ENCODE data around the gene PLSCR2.
"Not testable (repeated sequence)": the region's sequence is repeated elsewhere in the genome, so short reads cannot be mapped to it uniquely, and the experiment has no call there.

PLSCR2 gene

DNA sequence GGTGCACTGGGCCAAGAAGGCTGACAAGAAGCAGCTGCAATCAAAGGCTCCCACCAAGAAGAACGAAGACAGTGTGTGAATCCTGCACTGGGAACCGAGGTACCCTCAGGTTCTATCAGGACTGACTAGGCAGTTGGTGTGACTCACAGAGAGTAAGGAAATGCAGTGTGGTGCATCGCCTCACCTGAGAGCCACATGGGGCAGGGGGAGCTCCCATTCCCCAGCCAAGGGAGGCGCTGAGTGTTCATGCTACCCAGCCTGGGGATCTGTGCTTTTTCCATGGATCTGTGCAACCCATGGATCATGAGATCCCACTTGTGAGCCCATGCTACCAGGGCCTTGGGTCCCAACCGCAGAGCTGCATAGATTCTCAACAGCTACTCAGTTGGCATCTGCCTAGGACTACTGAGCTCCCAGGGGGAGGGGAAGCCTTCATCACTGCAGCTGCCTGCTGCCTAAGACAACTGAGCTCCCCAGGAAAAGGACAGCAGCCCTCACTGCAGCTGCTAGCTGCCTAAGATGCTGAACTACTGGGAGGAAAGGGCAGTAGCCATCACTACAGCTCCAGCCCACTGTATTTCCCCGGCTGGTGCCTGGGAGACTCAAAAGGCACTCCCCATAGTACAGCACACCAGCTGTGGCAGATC, 6.9 kb upstream of the PLSCR2 start:
- DNase-seq = no peak

DNA sequence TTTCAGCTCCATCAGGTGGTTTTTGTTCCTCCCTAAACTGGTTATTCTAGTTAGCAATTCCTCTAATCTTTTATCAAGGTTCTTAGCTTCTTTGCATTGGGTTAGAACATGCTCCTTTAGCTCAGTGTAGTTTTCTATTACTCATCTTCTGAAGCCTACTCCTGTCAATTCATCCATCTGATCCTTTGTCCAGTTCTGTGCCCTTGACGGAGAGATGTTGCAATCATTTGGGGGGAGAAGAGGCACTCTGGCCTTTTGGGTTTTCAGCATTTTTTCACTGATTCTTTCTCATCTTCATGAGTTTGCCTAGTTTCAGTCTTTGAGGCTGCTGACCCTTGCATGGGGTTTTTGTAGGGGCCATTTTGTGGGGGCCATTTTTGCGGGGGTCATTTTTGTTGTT, 5.6 kb upstream of the PLSCR2 start:
- not testable (repeated sequence) for DNase-seq

DNA sequence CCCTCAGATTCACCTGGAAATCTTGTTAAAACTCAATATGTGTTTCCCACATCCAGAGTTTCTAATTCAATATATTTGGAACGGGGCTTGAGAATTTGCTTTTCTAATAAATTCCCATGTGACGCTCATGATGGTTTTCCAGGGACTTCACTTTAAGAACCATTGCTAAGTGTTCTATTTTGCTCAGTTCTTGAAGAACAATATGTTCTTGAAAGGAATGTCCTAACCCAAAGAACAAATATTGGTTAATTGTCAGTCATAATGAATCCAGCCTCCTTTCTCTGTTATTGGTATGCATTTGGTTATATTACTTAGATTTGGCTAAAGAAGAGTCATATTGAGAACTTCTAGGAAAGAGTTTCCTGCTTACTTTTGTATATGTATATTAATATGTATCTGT, 4.4 kb upstream of the PLSCR2 start:
- DNase-seq = no peak

DNA sequence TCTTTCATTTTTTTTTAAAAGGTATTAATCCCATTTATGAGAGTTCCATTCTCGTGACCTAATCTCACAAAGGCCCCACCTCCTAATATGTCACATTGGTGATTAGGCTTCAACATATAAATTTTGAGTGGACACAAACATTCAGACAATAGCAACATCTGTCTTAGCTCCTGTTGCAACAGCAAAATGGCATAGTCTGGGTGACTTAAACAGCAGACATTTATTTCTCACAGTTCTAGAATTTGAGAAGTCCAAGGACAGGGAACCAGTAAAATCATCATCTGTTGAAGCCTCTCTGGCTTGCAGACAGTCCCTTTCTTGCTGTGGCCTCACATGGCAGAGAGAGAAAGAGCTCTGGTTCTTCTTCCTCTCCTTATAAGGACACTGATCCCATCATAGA, 3.2 kb upstream of the PLSCR2 start:
- DNase-seq = no peak

DNA sequence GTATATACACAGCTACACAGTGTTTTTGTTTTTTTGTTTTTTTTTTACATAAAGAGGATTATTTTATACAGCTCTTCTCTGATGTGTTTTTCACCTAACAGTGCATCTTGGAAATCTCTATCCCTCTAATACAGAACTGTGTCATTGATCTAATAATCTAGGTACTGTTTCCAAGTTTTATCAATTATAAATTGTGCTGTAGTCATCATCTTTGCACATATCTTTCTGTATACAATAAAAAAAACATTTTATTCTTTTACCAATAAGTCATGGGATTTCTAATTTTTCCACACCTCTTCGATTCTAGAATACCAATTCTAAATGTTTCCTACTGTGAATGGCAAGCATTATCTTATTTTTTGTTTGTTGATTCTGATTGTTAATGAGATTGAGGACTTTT, 1.7 kb upstream of the PLSCR2 start:
- DNase-seq = no peak

DNA sequence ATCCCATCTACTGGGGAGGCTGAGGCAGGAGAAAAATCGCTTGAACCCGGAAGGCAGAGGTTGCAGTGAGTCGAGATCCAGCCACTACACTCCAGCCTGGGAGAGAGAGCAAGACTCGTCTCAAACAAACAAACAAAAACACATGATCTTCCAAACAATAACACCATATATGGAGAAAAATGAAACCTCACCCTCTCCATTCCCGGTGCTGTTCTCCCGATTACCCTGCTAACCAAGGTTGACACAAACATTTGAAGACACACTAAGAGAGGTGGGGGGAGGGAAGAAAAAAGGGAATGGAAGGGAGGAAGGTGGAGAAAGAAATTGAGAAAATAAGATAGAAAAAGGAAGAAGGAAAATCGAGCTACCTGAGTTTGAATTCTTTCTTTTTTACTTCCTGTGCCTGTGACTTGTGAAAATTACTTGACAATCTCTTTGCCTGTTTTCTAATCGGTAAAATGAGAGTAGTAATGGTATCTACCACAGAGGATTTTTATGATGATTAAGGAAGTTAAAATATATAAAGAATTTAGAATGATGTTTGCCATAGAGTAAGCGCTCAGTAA, 1.1 kb upstream of the PLSCR2 start:
- no peak for DNase-seq

DNA sequence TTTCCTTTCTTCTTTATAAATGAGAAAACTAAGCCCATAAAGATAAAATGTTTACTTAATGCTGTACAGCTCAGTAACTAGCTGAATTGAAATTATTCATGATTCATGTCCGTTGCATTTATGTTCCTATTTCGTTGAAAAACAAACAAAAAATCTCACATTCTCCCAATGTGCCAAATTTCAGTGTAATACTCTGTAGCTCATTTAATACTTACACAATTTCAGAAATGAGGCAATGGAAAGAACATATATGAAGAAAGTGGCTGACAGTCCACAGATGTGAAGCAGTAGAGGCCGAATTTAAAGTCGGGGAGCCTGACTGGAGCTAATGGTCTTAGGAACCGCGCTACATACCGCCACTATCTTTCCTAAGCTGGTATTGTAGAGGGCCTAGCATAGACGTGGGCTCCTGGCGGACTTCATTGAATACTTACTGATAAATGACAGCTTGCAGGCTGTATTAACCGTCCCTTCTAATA, 651 bp downstream of the PLSCR2 start:
- no peak for DNase-seq

DNA sequence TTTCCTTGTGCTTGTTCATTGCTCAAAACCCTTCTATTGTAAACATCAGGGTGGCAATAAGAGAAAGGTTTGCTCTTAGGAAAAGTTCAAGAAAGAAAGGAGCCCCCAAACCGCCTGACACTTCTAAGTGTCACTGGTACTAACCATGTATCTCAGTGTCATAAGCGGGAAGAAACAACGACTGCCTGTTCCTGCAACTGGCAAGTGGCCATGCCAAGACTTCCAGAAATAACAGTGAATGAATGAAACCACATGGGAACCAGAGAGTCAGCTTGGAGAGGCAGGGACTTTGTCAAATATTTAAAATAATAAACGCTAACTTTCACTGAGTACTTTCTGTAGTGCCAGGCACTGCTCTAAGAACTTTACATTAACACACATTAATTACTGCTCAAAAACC, 1.1 kb downstream of the PLSCR2 start:
- DNase-seq = no peak

DNA sequence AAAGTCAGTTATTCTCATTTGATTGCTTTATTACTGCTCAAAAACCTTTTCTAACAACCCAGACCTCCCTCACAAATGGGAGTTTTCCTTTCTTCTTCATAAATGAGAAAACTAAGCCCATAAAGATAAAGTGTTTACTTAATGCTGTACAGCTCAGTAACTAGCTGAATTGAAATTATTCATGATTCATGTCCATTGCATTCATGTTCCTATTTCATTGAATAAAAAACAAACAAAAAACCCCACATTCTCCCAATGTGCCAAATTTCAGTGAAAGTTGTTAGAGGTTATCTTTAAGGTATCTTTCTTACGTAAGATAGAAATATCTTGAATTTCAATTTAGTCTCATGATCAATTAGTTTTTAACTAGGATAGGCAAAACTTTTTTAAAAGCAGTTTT, 2.8 kb downstream of the PLSCR2 start:
- no peak for DNase-seq

DNA sequence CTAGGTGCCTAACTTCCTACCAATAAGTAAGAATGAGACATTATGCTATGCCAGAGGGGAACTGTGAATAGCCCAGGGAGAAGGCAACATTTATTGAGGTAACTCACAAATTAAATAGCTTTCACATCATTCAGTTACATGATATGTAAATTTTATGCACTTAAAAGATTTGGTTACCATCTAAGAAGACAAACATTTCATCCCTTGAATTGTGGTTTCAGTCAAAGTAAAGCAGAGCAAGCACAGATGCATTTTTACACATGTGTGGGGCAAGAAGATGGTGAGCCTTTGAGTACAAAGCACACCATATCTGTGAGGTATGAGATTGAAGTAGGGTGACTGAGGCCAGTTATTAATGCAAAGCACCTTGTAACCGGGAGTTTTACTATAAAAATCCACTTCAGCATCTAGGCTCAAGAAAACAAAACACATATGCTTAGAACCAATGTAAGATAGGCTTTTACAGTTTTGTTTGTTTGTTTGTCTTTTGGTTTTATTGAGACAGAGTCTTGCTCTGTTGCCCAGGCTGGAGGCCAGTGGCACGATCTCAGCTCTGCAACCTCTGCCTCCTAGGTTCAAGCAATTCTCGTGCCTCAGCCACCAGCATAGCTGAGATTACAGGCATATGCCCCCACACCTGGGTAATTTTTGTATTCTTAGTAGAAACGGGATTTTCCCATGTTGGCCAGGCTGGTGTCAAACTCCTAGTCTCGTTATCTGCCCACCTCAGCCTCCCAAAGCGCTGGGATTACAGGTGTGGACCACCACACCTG, 3.5 kb downstream of the PLSCR2 start:
- DNase-seq = no peak

DNA sequence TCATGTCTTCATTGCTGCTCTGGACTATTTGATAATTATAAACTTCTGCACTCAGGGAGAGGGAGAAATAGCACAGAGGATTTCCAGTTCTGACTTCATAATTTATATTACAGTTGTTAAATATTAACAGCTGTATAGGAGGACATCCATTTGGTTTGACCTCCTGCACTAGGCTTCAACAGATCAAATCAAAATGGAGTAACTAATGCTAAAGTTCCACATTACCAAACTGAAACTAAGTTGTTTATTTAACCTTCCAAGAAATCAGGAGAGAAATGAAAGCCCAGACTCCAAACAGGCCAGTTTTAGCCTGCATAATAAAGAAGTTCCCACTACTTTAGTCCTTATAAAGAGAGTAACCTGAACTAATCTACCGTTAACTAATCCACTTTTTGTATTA, 4.6 kb downstream of the PLSCR2 start:
- no peak for DNase-seq

DNA sequence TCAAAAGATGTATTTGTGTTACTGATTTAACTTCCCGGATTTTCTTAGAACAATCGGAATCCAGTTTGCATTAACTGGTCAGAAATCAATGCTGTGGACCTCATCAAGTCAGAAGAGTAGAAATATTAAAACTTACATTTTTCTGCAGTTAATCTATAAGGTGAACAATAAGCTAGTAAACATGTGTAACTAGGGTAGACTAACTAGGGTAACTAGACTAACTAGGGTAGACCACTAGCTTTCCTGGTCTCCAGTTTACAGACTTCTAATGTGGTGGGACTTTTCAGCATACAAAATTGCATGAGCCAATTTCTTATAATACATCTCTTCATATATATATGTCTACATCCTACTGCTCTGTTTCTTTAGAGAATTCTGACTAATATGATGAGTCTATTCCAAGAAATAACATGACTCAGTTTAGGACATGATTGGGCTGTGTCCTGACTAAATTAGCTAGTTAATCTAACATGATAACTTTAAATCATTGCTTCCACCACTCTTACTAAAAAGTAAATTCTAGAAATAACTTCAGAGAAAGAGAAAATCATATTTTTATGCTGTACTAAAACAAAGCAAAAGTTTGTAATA, 5.3 kb downstream of the PLSCR2 start:
- DNase-seq = no peak

DNA sequence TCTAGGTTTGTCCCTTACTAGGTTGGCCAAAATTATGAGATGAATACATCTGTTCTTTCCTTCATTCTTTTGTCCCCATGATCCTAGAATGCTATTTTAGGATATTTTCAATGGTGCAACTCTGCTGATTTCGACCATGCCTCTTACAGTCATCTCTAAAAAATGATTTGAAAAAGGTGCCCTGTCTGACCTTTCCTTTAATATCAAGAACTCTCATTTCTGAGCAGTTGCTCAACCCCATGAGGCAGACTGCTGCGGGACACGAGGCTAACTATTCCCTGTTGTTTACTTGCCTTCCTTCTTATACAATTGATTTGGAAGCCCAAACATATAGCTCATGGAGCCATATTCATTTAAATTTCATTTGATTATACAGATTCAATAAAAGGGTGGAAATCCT, 14.6 kb downstream of the PLSCR2 start:
- DNase-seq = no peak

DNA sequence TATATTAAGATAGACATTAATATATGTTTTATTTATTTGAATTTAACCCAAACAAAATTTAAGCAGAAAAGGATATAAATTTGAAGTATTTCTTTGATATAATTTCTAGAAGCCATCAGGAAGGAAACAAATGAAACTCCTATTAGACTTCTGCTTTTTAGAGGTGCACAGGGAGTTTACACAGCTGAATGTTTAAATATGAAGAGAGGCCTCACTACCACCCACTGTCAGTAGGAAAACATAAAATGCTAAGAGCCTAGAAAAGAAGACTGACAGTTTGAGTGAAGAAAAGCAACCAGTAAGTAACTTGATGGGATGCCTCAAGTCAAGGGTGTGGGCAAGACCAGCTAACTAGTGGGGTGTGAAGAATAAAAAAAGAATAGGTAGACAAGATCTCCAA, 19.7 kb downstream of the PLSCR2 start:
- DNase-seq = no peak

DNA sequence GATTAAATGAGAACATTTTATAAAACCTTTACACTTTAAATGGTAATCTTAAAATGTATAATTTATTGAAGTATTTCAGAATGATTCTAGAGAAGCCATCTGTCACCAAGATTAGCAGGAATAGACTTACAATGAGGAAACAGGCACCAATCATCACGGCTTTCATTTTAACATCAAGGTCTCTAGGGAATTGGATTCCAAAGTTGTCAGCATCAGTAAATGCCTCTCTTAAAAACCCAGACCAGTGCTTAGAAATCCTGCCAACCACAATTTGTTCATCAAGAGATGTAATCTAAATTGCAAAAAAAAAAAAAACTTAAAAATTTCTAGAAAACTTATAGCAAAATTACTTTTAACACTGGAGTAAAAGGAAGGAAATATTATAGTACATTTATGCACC, 20.3 kb downstream of the PLSCR2 start:
- no peak for DNase-seq

DNA sequence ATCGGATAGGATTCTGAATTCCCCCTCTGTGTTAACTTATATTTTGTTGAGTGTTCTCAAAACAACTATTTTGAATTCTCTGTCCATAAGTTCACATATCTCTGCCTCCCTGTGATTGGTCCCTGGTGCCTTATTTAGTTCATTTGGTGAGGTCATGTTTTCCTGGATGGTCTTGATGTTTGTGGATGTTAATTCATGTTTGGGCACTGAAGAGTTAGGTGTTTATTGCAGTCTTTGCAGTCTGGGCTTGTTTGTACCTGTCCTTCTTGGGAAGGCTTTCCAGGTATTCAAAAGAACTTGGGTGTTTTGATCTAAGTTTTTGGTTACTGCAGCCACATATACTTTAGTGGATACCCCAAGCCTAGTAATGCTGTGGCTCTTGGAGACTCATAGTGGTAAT, 23.3 kb downstream of the PLSCR2 start:
- DNase-seq = no peak

DNA sequence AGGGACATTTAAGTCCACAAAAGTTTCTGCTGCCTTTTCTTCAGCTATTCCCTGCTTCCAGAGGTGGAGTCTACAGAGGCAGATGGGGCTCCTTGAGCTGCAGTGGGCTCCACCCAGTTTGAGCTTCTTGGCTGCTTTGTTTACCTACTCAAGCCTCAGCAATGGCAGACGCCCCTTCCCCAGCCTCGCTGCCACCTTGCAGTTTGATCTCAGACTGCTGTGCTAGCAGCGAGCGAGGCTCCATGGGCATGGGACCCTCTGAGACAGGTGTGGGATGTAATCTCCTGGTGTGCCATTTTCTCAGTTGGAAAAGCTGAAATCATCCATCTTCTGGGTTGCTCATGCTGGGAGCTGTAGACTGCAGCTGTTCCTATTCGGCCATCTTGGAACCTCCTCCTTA, 29.1 kb downstream of the PLSCR2 start:
- DNase-seq = not testable (repeated sequence)

DNA sequence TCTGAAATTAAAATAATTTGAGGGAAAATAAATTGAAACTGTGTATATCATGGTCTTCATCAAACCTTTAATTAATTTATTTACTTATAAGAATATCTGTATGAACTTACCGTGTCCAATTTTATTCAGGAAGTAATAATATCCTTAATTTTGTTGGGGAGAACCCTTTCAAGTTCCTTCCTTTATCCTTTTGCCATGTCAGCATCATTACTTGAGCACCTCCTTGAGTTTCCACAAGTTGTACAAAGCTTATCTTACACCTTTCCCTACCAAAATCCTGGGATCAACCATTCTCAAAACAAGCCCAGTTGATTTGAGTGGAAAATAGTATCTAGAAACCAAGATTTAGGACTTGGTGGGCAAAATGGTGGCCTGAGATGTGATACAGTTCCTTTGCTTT, 37.3 kb downstream of the PLSCR2 start:
- DNase-seq = no peak

DNA sequence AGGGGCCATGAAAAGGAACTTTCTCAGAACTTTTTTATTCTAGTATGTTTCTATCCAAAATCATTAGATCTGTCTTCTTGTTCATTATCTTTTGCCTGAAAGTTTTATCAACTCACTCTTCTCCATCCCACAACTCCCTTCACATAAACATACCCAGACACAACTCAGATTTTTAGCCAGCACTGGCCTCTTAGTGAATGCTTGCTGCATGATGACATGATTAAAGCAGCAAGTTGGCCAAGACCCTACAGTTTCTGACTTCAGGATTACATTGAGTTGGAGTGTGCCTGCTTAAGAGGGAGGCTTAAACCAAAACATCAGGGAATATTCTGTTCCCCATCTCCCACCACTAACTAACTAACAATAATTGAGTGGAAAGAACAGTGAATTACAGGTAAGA, 38.1 kb downstream of the PLSCR2 start:
- no peak for DNase-seq

DNA sequence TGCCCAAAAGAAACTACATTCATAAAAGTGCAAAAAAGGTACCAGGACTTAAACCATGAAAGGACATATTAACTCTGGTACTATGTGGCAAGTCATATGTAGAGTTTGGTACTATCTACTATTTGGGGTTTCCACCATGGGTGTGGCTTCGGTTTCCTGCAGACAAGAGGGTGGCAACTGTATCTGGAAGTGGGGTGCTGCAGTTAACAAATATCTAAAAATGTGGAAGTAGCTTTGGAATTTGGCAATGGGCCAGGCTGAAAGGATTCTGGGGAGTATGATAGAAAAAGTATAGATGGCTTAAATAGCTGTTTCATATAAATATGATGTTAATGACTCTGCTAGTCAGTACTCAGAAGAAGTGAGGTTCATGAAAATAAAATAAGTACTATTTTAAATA, 44.0 kb downstream of the PLSCR2 start:
- no peak for DNase-seq

DNA sequence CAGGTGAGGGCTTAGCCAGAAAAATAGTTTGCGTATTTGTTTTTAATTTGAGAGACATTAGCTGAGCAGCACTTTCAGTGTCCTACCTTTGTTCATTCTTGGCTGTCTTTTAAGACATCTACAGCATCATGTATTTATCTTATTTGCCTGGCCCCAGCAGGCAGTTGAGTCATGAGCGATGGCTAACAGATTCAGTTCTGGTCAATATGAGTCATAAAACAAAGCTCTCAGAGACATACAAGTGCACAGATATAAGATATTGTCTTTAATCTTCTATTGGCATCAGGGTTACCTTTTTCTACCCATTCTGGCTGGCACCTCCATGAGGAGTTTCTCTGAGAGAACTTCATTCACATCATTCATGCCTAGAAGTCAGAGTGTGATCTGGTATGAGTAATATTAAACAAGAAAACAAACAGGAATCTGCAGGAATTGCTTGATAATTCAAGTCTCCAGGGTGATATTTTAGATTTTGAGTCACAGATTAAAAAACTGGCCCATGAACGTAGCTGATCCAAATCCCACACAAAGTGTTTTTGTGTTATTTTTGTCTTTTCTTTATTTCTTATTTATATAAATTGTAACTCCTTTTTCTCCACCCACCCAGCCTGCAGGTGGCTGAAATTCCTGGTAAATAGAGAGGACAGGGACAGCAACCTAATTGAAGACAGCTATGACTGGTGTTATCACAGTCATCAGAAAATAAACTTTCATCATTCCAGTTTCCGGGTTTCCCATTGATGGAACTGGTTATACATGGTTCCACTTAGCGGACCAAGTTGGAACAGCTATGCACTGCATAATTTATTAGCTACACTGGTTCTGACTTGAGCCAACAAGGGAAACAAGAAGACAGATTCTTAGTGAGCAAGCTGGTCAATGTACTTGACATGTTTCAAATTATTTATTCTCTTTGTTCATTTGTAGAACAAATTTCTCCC, 47.3 kb downstream of the PLSCR2 start:
- no peak for DNase-seq

DNA sequence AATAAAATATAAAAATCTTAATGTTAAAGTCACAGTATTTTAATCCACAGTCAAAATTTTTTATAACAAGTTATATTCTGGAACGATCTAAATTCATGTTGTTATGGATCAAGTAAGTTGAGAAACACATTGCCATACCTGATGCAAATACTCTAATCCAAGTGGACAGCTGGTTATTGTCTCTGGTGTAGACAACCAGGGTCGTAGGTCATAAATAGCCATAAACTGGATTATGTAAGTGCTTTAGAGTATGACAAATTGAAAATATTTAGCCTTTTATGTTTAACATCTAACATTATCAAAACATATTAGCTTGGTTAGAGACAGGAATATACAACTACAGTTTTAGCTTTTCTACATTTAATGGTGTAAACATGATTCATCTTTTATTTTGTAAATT, 53.0 kb downstream of the PLSCR2 start:
- no peak for DNase-seq

DNA sequence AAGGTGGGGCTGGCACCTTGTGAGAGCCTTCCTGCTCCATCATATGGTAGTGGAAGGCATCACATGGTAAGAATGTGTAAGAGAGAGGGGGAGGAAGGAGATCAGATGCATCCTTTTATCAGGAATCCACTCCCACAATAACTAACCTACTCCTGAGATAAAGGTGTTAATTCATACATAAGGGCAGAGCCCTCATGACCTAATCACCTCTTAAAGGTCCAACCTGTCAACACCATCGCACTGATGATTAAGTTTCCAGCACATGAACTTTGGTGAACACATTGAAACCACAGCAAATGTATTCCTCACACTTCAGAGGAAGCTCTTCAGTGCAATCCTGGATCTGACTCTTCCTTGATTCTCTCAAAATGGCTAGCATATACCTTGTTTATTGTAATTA, 55.4 kb downstream of the PLSCR2 start:
- no peak for DNase-seq
